Liver (tissue), 9 donors: ENCODE measurements around the gene LAMTOR5. TPM values are rescaled to one million over a fixed set of nuclear protein-coding genes. Genes with fewer than 3 reads are reported as not detected.
"Not testable (repeated sequence)": the region's sequence is repeated elsewhere in the genome, so short reads cannot be mapped to it uniquely, and the experiment has no call there.

Source experiments
- DNase-seq: peaks from one replicate; pipeline ENCODE4 v3.0.0-alpha.2; 2017; ENCODE audit warnings: low spot score
- H3K27ac ChIP-seq, 2 donors: one replicate each; pipeline ENCODE4 v1.7.0; 2013; ENCODE audit warnings: inconsistent platforms in 2 of 2, low read length in 2 of 2, control low read depth in 1 of 2, low read depth in 1 of 2, mild to moderate bottlenecking in 1 of 2
- H3K27me3 ChIP-seq, 4 donors: one replicate each; pipeline versions ENCODE4 v1.6.1 to v1.7.0; 2013; ENCODE audit warnings: low read length in 3 of 4, inconsistent platforms in 1 of 4, mild to moderate bottlenecking in 1 of 4, moderate library complexity in 1 of 4; ENCODE audit not compliant: control insufficient read depth in 4 of 4, insufficient read depth in 4 of 4
- H3K36me3 ChIP-seq, 4 donors: one replicate each; pipeline versions ENCODE4 v1.6.1 to v1.7.0; 2013; ENCODE audit warnings: low read length in 3 of 4, mild to moderate bottlenecking in 3 of 4, low read depth in 1 of 4, moderate library complexity in 1 of 4; ENCODE audit not compliant: control insufficient read depth in 4 of 4, insufficient read depth in 3 of 4
- H3K4me1 ChIP-seq, 4 donors: one replicate each; pipeline versions ENCODE4 v1.6.1 to v1.7.0; 2013; ENCODE audit warnings: low read length in 3 of 4, mild to moderate bottlenecking in 3 of 4, moderate library complexity in 1 of 4; ENCODE audit not compliant: control insufficient read depth in 4 of 4, insufficient read depth in 4 of 4
- H3K4me3 ChIP-seq, 3 donors: one replicate each; pipeline versions ENCODE4 v1.6.1 to v1.7.0; 2013; ENCODE audit warnings: low read length in 3 of 3, control low read depth in 1 of 3, low read depth in 1 of 3, mild to moderate bottlenecking in 1 of 3
- H3K9ac ChIP-seq, 2 donors: one replicate each; pipeline ENCODE4 v1.7.0; 2013; ENCODE audit warnings: low read length in 2 of 2, mild to moderate bottlenecking in 2 of 2, moderate library complexity in 2 of 2, control low read depth in 1 of 2, low read depth in 1 of 2
- H3K9me3 ChIP-seq, 4 donors: one replicate each; pipeline versions ENCODE4 v1.6.1 to v1.7.0; 2013; ENCODE audit warnings: low read length in 3 of 4; ENCODE audit not compliant: control insufficient read depth in 4 of 4
- EGR1 ChIP-seq, 2 donors: IDR thresholded peaks; 2 replicates each; pipeline ENCODE4 v1.6.1; 2016 to 2018; ENCODE audit warnings: antibody characterized with exemption in 2 of 2, low read depth in 2 of 2
- FOXA1 ChIP-seq: IDR thresholded peaks from 2 replicates; pipeline ENCODE4 v1.6.1; 2016; ENCODE audit warnings: antibody characterized with exemption
- FOXA2 ChIP-seq: IDR thresholded peaks from 2 replicates; pipeline ENCODE4 v1.6.1; 2016; ENCODE audit warnings: antibody characterized with exemption
- GABPA ChIP-seq, 2 donors: IDR thresholded peaks in 1 of 2; conservative IDR thresholded peaks in 1 of 2; 2 replicates each; pipeline ENCODE4 v1.6.1; 2016; ENCODE audit warnings: antibody characterized with exemption in 2 of 2, mild to moderate bottlenecking in 1 of 2, moderate library complexity in 1 of 2
- HNF4G ChIP-seq: IDR thresholded peaks from 2 replicates; pipeline ENCODE4 v1.6.1; 2016; ENCODE audit warnings: antibody characterized with exemption
- JUND ChIP-seq, 2 donors: IDR thresholded peaks; 2 replicates each; pipeline ENCODE4 v1.6.1; 2016; ENCODE audit warnings: antibody characterized with exemption in 2 of 2
- NR2F2 ChIP-seq: IDR thresholded peaks from 2 replicates; pipeline ENCODE4 v1.6.1; 2016; ENCODE audit warnings: antibody characterized with exemption
- RAD21 ChIP-seq, 2 donors: IDR thresholded peaks; 2 replicates each; pipeline ENCODE4 v1.6.1; 2016; ENCODE audit warnings: antibody characterized with exemption in 2 of 2, mild to moderate bottlenecking in 2 of 2
- SP1 ChIP-seq: IDR thresholded peaks from 2 replicates; pipeline ENCODE4 v1.6.1; 2018; ENCODE audit warnings: antibody characterized with exemption, mild to moderate bottlenecking
- YY1 ChIP-seq: IDR thresholded peaks from 2 replicates; pipeline ENCODE4 v1.6.1; 2016; ENCODE audit warnings: antibody characterized with exemption, mild to moderate bottlenecking
- WGBS: extraction: QIAGEN DNeasy Blood & Tissue Kit; methylation state at CpG from one replicate; pipeline ENCODE4 v1.1.7; 2013; 5-methylcytosine and 5-hydroxymethylcytosine counted together
- polyA plus RNA-seq, 2 donors: library from polyadenylated mRNA; stranded (reverse) in 1 of 2; unstranded in 1 of 2; fragments of 200-250 nt in 1 of 2; fragments of >200 nt in 1 of 2; fragmentation: Nextera tagmentation in 1 of 2; extraction: Ambion mirVana in 1 of 2; gene quantifications; one replicate each; pipeline versions ENCODE4 v1.2.1 to v1.2.3, GENCODE V29; 2013 to 2015
- total RNA-seq, 2 donors: library from RNA; depleted of rRNA; stranded (reverse); fragments of >200 nt; gene quantifications; one replicate each; pipeline ENCODE4 v1.2.3, GENCODE V29; 2014
- TF ChIP-seq, protein P1 (sequence below): IDR thresholded peaks from 2 replicates; pipeline ENCODE4 v1.6.1; 2016; ENCODE audit warnings: antibody characterized with exemption
- TF ChIP-seq, protein P2 (sequence below): IDR thresholded peaks from 2 replicates; pipeline ENCODE4 v1.6.1; 2016; ENCODE audit warnings: antibody characterized with exemption
- TF ChIP-seq, protein P3 (sequence below): fragments of 150-350 bp; IDR thresholded peaks from 2 replicates; pipeline ENCODE4 v1.5.1; 2017; ENCODE audit warnings: improper control_type of control experiment, low read depth, low read length; ENCODE audit not compliant: missing input control
- TF ChIP-seq, protein P4 (sequence below): IDR thresholded peaks from 2 replicates; pipeline ENCODE4 v1.6.1; 2016; ENCODE audit warnings: antibody characterized with exemption
- TF ChIP-seq, protein P5 (sequence below): IDR thresholded peaks from 2 replicates; pipeline ENCODE4 v1.6.1; 2016; ENCODE audit warnings: antibody characterized with exemption, mild to moderate bottlenecking
- donor health status: healthy.
- donor health status: healthy.
- donor health status: healthy.
- donor health status: healthy.
- donor health status: healthy.

Gene LAMTOR5
- total and polyA plus RNA-seq, 4 donors, result 30.0 to 182 (median 94.3) TPM

DNA sequence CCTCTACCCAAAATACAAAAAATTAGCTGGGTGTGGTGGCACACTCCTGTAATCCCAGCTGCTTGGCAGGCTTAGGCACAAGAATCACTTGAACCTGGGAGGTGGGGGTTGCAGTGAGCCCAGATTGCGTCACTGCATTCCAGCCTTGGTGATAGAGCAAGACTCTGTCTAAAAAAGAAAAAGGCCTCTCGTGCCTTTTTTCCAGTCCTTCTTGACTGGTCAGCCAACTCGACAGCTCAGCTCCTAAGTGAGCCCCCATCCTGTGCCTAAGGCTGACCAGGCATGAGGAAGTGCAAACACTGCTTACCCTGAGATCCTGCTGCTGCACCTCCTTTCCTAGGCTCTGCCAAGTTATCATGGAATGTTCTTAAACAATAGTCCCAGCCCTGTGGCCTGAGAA lies 33.4 kb upstream of the LAMTOR5 start:
- H3K27ac ChIP-seq, result no peak overlapping the region

DNA sequence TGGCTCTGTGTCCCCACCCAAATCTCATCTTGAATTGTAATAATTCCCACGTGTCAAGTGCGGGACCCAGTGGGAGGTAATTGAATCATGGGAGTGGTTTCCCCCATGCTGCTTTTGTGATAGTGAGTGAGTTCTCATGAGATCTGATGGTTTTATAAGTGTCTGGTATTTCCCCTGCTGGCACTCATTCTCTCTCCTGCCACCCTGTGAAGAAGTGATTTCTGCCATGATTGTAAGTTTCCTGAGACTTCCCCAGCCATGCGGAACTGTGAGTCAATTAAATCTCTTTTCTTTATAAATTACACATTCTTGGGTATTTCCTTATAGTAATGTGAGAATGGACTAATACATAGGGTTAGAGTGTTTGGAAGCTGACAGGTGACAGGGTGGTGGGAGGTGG lies 32.4 kb upstream of the LAMTOR5 start:
- H3K36me3 ChIP-seq, H3K27ac ChIP-seq, DNase-seq, H3K9ac ChIP-seq, H3K4me3 ChIP-seq, H3K9me3 ChIP-seq, H3K4me1 ChIP-seq, H3K27me3 ChIP-seq: not testable (repeated sequence)
- 90% methylated on average over 3 of the region's 3 CpGs for WGBS

More for the DNA sequence above, 33.4 kb upstream of the LAMTOR5 start:
- no peak for DNase-seq
- WGBS, result 65% methylated on average over 3 of the region's 3 CpGs
- TF ChIP-seq SP1, result no peak
- Histone ChIP-seq H3K9ac (no peak overlapping the region), H3K4me1 (no peaks in the 10 kb centered on the region), H3K27me3 (no peaks in the 10 kb centered on the region), H3K4me3 (no peak overlapping the region), H3K36me3 (no peaks in the 10 kb centered on the region), H3K9me3 (no peaks in the 10 kb centered on the region)

DNA sequence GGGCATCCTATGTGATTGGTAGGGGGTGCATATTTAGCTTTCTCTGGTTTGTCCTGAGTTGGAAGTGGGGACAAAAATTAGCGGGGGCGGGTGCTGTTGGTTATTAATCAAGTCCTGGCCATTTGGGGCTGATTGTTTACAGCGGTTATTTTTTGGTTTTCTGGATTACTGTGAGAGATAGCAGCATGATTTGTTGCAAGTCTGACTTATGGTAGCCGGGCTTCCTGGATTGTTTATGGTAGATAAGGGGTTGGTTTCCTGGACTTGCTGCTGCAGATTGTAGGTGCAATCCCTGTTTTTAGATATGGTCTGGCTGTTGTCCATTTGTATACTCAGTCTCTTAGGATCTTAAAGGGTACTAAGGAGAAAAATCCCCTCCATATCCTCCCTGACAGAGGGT lies 31.4 kb upstream of the LAMTOR5 start:
- WGBS, result 74% methylated on average over 4 of the region's 4 CpGs
- Histone ChIP-seq H3K36me3 (no peaks in the 10 kb centered on the region), H3K9ac (no peak overlapping the region), H3K27ac (no peak overlapping the region), H3K4me3 (no peak overlapping the region), H3K9me3 (no peaks in the 10 kb centered on the region), H3K27me3 (no peaks in the 10 kb centered on the region), H3K4me1 (peaks cover 0 to 3% (median under 1%) of the 10 kb centered on the region in 4 donors)
- TF ChIP-seq GABPA (IDR thresholded peaks at IDR 0.05 in 1 of 2, conservative IDR thresholded peaks at IDR 0.05 in 1 of 2) (no peak), FOXA2 (no peak), HNF4G (no peak), YY1 (no peak), NR2F2 (no peak), EGR1 (IDR thresholded peaks at IDR 0.05; ENCODE audit: low read depth in 2 of 2) (no peak), RAD21 (IDR thresholded peaks at IDR 0.05) (no peak), JUND (IDR thresholded peaks at IDR 0.05) (no peak), FOXA1 (no peak)
- TF ChIP-seq, protein P1, sequence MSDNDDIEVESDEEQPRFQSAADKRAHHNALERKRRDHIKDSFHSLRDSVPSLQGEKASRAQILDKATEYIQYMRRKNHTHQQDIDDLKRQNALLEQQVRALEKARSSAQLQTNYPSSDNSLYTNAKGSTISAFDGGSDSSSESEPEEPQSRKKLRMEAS, result no peak
- TF ChIP-seq, protein P2, sequence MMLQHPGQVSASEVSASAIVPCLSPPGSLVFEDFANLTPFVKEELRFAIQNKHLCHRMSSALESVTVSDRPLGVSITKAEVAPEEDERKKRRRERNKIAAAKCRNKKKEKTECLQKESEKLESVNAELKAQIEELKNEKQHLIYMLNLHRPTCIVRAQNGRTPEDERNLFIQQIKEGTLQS, result no peak
- TF ChIP-seq, protein P3, sequence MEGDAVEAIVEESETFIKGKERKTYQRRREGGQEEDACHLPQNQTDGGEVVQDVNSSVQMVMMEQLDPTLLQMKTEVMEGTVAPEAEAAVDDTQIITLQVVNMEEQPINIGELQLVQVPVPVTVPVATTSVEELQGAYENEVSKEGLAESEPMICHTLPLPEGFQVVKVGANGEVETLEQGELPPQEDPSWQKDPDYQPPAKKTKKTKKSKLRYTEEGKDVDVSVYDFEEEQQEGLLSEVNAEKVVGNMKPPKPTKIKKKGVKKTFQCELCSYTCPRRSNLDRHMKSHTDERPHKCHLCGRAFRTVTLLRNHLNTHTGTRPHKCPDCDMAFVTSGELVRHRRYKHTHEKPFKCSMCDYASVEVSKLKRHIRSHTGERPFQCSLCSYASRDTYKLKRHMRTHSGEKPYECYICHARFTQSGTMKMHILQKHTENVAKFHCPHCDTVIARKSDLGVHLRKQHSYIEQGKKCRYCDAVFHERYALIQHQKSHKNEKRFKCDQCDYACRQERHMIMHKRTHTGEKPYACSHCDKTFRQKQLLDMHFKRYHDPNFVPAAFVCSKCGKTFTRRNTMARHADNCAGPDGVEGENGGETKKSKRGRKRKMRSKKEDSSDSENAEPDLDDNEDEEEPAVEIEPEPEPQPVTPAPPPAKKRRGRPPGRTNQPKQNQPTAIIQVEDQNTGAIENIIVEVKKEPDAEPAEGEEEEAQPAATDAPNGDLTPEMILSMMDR, result no peak
- TF ChIP-seq, protein P4, sequence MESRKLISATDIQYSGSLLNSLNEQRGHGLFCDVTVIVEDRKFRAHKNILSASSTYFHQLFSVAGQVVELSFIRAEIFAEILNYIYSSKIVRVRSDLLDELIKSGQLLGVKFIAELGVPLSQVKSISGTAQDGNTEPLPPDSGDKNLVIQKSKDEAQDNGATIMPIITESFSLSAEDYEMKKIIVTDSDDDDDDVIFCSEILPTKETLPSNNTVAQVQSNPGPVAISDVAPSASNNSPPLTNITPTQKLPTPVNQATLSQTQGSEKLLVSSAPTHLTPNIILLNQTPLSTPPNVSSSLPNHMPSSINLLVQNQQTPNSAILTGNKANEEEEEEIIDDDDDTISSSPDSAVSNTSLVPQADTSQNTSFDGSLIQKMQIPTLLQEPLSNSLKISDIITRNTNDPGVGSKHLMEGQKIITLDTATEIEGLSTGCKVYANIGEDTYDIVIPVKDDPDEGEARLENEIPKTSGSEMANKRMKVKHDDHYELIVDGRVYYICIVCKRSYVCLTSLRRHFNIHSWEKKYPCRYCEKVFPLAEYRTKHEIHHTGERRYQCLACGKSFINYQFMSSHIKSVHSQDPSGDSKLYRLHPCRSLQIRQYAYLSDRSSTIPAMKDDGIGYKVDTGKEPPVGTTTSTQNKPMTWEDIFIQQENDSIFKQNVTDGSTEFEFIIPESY, result no peak
- TF ChIP-seq, protein P5, sequence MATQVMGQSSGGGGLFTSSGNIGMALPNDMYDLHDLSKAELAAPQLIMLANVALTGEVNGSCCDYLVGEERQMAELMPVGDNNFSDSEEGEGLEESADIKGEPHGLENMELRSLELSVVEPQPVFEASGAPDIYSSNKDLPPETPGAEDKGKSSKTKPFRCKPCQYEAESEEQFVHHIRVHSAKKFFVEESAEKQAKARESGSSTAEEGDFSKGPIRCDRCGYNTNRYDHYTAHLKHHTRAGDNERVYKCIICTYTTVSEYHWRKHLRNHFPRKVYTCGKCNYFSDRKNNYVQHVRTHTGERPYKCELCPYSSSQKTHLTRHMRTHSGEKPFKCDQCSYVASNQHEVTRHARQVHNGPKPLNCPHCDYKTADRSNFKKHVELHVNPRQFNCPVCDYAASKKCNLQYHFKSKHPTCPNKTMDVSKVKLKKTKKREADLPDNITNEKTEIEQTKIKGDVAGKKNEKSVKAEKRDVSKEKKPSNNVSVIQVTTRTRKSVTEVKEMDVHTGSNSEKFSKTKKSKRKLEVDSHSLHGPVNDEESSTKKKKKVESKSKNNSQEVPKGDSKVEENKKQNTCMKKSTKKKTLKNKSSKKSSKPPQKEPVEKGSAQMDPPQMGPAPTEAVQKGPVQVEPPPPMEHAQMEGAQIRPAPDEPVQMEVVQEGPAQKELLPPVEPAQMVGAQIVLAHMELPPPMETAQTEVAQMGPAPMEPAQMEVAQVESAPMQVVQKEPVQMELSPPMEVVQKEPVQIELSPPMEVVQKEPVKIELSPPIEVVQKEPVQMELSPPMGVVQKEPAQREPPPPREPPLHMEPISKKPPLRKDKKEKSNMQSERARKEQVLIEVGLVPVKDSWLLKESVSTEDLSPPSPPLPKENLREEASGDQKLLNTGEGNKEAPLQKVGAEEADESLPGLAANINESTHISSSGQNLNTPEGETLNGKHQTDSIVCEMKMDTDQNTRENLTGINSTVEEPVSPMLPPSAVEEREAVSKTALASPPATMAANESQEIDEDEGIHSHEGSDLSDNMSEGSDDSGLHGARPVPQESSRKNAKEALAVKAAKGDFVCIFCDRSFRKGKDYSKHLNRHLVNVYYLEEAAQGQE, result no peak
- no peak for DNase-seq

DNA sequence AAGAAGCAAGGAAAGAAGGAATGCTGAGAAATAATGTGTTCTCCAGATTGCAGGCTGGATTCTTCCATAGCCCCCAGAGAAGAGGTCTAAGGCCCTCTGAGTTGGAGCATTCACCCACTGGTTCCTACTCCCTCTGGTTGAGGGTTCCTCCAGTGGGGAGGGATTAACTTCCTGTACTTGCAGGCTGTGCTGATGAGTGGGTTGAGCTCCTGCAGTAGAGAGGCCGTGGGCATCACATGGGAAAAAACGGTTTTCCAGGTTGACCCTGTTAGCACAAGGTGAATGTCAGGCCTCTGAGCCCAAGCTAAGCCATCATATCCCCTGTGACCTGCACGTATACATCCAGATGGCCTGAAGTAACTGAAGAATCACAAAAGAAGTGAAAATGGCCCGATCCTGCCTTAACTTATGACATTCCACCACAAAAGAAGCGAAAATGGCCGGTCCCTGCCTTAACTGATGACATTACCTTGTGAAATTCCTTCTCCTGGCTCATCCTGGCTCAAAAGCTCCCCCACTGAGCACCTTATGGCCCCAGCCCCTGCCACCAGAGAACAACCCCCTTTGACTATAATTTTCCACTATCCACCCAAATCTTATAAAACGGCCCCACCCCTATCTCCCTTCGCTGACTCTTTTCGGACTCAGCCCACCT lies 30.3 kb upstream of the LAMTOR5 start:
- not testable (repeated sequence) for H3K36me3 ChIP-seq, H3K4me1 ChIP-seq, H3K9me3 ChIP-seq, H3K9ac ChIP-seq, H3K27ac ChIP-seq, DNase-seq, H3K4me3 ChIP-seq, H3K27me3 ChIP-seq
- 81% methylated on average over 9 of the region's 9 CpGs for WGBS
